Tibial nerve (tissue), 3 donors: ENCODE data around the gene UBA1.

Experiments used
- POLR2A ChIP-seq, 2 donors: fragments of 450-650 bp; IDR thresholded peaks; one replicate each; pipeline ENCODE4 v1.6.1; 2017; ENCODE audit warnings: antibody characterized with exemption in 2 of 2, mild to moderate bottlenecking in 2 of 2, moderate library complexity in 2 of 2
- TF ChIP-seq, protein P1 (sequence below), 5 experiments: fragments of 200-600 bp in 3 of 5; fragments of 450-650 bp in 2 of 5; sonication (generic) in 3 of 5; IDR thresholded peaks; one replicate each; pipeline ENCODE4 v1.5.1; 2016 to 2019; ENCODE audit warnings: antibody characterized with exemption in 5 of 5, mild to moderate bottlenecking in 3 of 5, moderate library complexity in 2 of 5

DNA sequence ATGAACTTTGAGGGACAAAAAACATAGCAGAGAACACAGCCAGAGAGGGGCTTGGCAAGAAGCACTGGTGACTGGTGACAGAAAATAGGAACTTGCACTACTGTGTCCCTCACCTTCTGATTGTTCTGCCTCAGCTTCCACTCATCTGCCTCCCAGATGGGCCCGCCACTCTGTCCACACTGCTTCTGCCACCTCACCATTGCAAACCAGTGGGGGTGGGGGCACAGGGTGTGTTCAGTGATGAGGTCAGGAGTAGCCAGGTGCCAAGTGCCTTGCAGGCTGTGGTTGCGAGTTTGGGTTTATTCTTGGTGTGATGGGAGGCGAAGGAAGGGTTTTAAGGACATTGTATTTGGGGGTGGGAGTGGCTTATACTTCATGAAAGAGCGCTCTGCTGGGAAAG, 9.1 kb upstream of the UBA1 start:
- TF ChIP-seq, protein P1, sequence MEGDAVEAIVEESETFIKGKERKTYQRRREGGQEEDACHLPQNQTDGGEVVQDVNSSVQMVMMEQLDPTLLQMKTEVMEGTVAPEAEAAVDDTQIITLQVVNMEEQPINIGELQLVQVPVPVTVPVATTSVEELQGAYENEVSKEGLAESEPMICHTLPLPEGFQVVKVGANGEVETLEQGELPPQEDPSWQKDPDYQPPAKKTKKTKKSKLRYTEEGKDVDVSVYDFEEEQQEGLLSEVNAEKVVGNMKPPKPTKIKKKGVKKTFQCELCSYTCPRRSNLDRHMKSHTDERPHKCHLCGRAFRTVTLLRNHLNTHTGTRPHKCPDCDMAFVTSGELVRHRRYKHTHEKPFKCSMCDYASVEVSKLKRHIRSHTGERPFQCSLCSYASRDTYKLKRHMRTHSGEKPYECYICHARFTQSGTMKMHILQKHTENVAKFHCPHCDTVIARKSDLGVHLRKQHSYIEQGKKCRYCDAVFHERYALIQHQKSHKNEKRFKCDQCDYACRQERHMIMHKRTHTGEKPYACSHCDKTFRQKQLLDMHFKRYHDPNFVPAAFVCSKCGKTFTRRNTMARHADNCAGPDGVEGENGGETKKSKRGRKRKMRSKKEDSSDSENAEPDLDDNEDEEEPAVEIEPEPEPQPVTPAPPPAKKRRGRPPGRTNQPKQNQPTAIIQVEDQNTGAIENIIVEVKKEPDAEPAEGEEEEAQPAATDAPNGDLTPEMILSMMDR (IDR thresholded peaks at IDR 0.05) = no peak
- TF ChIP-seq POLR2A (IDR thresholded peaks at IDR 0.05) = no peak
